Hindlimb muscle (tissue), 1 donor: Measurements from ENCODE around the gene P2RX6. TPM values are rescaled to one million over a fixed set of nuclear protein-coding genes. Genes with fewer than 3 reads are reported as not detected.
"Not testable (repeated sequence)": the region's sequence is repeated elsewhere in the genome, so short reads cannot be mapped to it uniquely, and the experiment has no call there.

Experiments used
- DNase-seq: peaks from one replicate; pipeline ENCODE4 v3.0.0-alpha.2; 2013
- polyA plus RNA-seq: library from polyadenylated mRNA; unstranded; fragments of 120-200 nt; gene quantifications from one replicate; pipeline ENCODE4 v1.2.1, GENCODE V29; 2013; ENCODE audit not compliant: insufficient read length

Gene P2RX6
- polyA plus RNA-seq, 1 donor: 28.1 TPM

- DNase-seq: no peak
These were observed 37.9 kb downstream of the P2RX6 start for GRCh38 chr22:21052715-21053459.

GRCh38 chr22:21054046-21054713 is 39.2 kb downstream of the P2RX6 start:
- DNase-seq: no peak

DNA sequence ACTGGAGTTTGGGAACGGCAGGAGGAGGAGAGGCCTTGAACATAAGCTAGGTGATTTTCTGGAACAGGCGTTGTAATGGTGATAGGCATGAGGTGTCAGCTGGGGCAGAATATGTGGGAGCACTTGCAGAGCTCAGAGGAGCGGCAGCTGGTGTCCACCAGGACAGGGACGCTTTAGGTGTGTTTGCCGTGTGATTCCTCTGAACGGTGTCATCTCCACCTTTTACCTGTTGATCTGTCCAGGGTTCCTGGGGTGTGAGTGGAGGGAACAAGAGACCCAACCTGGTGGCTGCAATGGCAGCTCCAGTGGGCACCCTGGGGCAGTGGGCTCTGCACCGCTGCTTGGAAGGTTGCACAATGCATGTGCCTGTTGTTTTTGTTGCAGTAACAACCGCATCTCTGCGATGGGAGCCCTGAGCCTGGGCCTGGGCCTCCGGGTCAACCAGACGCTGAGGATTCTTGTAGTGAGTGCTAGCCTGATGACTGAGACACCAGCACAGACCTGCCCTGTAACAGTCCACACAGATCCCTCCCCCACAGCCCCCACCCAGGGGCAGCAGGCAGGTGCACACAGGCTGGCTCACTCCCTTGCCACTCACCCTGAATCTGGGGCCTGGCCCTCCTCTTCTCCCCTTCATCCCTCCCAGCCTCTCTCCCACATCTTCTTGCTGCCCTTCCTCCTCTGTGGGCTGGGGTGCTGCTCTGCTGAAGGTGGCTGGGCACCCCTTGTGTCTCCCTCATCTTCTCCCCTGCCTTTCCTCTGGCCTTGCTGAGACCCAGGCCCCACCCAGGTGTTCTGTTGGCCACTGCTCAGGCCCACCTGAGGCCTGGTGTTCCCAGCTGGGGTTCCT is 40.0 kb downstream of the P2RX6 start:
- no peak for DNase-seq

GRCh38 chr22:21055564-21055834 is 40.5 kb downstream of the P2RX6 start:
- no peak for DNase-seq

GRCh38 chr22:21055880-21056319 is 40.9 kb downstream of the P2RX6 start:
- DNase-seq: no peak

DNA sequence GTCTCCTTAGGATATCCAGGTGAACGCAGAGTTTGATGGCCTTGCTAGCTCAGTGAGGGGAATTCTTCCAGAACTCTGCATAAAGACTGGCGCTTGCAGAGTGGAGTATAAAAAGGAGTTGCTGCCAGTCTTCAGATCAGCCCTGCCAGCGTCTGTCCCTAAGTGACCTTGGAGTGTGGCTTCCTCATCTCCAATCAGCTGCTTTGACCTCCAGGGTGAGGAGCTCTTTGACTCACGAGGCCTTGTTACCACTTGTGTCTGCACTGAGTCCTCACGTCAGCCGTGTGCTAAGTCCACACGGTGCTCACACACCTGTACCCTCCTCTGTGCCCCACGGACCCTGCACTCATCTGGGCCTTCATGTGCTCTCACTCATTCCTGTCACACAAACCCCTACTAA is 45.4 kb downstream of the P2RX6 start:
- not testable (repeated sequence) for DNase-seq

- DNase-seq: not testable (repeated sequence)
These were observed 46.8 kb downstream of the P2RX6 start for GRCh38 chr22:21061660-21062321.

DNA sequence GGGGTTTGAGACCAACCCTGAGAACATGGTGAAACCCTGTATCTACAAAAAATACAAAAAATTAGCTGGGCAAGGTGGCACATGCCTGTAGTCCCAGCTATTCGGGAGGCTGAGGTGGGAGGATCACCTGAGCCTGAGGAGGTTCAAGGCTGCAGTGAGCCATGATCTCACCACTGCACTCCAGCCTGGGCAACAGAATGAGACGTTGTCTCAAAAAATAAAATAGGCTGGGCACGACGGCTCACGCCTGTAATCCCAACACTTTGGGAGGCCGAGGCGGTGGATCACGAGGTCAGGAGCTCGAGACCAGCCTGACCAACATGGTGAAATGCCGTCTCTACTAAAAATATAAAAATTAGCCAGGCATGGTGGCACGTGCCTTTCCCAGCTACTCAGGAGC is 49.5 kb downstream of the P2RX6 start:
- DNase-seq: not testable (repeated sequence)

DNA sequence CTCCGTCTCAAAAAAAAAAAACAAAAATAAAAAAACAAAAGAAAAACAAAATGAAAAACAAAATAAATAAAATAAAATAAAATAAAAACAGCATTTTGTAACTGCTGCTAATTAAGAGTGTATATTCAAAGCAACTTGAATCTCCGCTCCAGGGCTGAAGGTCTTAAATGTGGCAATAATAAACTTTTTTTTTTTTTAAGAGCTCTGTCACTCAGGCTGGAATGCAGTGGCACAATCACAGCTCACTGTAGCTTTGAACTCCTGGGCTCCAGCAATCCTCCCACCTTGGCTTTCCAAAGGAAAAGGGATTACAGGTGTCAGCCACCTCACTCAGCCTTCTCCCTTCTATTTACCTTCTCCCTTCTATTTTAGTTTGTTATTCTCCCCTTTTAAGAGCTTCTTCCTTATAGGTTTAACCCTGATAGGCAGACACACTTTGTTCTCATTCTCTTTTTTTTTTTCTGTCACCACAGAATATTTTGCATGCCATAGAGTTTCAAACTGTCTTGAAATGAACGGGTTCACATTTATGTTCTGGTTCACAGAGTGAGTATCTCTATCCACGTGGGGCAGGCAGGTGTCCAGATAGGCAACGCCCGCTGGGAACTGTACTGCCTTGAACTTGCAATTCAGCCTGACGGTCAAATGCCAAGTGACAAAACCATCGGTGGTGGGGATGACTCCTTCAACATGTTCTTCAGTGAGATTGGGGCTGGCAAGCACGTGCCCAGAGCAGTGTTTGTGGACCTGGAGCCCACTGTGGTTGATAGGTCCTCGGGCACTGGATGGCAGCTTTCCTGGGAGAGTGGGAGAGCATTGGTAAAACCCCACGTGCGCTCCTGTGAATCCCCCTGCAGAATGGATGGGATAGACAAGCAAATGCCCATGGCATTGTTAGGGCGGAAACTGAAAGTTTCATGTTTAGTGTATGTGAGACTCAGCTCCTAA is 50.2 kb downstream of the P2RX6 start:
- no peak for DNase-seq

GRCh38 chr22:21067075-21067900 is 52.3 kb downstream of the P2RX6 start:
- DNase-seq: no peak

DNA sequence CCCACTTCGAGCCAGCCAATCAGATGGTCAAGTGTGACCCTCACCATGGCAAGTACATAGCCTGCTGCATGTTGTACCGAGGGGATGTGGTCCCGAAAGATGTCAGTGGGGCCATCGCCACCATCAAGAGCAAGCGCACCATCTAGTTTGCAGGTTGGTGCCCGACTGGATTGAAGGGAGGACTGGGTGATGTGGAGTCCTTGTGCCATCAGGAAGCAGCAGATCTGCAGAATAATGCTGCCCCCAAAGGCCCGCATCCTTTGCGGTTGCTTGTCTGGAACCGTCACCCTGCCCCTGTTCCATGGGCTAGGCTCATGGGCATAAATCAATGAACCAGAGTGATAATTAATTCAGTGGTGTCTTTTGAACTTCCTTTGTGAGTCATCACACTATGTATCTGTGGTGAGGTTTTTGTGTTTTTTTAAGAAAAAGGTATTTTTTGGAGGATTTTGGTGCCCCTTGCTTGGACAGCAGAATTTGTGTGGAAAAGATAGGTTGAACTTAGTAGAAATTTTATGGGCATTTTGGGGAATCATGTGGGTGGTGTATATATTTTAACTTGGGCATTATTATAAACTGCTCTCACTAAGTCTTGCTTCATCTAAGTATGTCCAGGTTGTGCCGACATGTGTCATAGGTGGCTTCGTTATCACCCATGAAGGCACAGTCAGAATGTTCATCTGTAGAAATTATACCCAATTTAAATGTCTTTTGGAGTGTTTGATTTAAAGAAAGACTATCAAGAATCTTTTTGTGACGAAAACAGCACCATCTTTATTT is 53.1 kb downstream of the P2RX6 start:
- no peak for DNase-seq

GRCh38 chr22:21068681-21069276 is 53.8 kb downstream of the P2RX6 start:
- no peak for DNase-seq

- DNase-seq: no peak
These were observed 54.4 kb downstream of the P2RX6 start for GRCh38 chr22:21069375-21069774.

DNA sequence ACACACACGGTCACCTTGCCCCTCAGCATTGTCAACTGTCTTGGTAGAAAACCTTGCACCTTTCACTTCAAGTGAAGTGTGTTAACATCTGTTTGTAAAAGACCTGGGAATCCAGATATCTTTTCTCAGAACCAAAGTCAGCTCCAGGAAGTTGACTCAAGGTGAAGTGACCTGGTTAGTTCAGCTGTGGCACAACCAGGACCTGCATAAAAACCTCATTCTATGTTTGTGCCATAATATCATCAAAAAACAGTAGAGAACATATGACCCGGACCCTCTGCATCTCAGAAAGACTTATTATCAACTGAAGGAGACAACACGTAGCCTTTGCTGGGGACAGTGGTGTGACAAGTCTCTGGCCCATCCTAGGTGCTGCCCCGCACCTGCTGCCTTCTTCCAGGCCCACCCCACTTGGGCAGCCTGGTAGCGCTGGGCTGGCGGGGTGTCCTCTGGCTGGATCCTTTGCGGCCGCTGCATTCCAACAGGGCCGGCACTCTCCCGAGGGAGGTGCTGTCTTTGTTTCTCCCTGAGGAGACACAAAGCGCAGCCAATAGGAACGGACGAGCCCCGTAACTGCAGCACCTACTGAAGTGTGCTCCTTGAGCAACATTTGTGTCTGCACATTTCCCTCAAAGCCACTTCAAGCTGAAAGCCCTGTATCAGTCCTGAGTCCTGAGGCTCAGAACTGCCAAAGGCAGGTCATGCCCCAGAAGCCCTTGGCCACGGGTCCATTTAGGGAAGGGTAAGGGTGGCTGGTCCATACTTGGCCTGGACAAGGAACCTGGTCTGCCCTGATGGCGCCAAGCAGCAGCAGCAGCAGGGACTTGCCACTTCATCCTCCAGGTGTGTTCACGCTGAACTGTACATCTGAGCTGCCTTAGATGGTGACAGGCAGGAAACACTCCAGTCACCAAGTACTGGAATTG is 56.0 kb downstream of the P2RX6 start:
- no peak for DNase-seq

- not testable (repeated sequence) for DNase-seq
These were observed 56.8 kb downstream of the P2RX6 start for GRCh38 chr22:21071796-21072195.

DNA sequence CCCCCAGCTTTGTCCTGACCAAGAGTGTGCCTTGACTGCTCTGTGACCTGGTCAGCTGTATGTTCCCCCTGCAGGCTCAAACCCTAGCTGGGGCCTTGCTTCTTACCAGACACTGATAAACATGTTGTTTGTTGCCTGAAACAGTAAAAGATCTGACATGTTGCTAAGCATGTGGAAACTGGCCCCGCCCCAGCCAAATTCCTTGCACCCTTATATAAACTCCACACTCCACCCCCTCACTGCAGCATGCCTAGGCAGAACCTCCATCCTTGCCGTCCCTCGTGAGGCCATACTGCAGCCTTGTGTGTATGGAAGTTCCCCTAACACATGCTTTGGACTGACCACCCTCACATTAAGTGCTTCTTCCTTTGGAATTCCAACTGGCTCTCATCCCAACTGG is 58.1 kb downstream of the P2RX6 start:
- no peak for DNase-seq

DNA sequence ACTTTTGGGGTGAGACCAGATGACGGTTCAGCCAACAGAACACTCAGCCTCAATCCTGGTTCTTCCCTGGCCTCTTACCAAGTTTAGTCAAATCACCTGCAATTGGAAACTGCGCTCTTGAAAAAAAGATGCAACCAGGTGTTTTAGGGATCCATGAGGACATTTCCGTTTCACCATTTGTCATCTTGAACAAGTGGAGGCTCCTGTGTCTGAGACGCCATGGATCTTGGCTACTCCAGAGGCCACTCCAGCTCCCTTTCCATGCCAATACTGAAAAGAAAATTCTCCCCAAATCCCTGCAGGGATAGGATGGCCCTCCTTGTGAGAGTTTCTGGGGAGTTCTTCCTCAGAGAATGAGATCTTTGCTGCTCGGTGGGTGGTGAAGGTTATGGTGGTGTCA is 58.5 kb downstream of the P2RX6 start:
- DNase-seq: no peak

DNA sequence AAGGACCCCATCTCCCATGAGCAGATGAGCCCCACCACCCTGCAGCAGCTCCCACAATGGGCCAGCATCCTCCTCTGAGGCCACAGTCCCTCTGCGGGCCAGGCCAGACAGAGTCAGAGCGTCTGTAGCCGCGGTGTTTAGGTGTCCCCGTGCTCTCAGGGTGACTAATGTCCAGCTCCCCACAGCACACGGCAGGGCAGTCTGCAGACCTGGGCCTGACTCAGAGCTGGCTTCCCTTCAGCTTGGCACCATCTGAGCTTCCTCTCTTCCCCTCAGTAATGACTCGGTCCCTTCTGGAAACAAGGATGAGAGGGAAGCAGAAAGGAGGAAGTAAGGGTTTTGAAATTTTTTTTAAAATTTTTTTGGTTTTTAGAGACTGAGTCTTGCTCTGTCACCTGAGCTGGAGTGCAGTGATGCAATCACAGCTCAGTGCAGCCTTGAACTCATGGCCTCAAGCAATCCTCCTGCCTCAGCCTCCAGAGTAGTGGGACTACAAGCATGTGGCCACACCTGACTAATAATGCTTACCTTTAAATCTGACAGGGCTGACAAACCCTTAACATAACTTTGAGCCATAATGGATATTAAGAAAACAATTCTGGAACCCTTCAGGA is 59.2 kb downstream of the P2RX6 start:
- no peak for DNase-seq
